Measurements from ENCODE around the gene GCAT. TPM values are rescaled to one million over a fixed set of nuclear protein-coding genes. Genes with fewer than 3 reads are reported as not detected.
A peak's percentile ranks its signal among the peaks of the same experiment; 100 is the strongest.

GCAT gene
- 21.5 and 32.8 TPM in 2 replicates for total RNA-seq (2022)
- Bru-seq, nascent RNA = percentile 52 among the genes with signal in this experiment
- percentile 43 among the genes with signal in this experiment for BruChase-seq, experiment 1, labeled RNA remaining after a 6-hour chase
- percentile 41 among the genes with signal in this experiment for BruChase-seq, experiment 2, labeled RNA remaining after a 2-hour chase
- long read RNA-seq, transcript GCAT-202 (10 exons, 1,656 nt) = minor isoform, 5 of 124 reads
- long read RNA-seq, transcript GCAT-201 (9 exons, 1,497 nt) = major isoform, 75 of 124 reads
- long read RNA-seq, partial matches to known transcripts = 17 of 124 reads
- long read RNA-seq, other reads (novel, unspliced or antisense) = 27 of 124 reads

GRCh38 chr22:37807410-37808293 lies at the start of gene GCAT:
GCAT (plus strand) TSS chr22:37807934; CDS start chr22:37807968, 34 bp downstream.
- Mint-ChIP-seq H3K4me3 (ENCODE audit: unreplicated experiment) (peak within 1 kb of the TSS; percentile 78), H3K36me3 (ENCODE audit: insufficient read depth, unreplicated experiment) (peaks cover 9% of the 10 kb centered on the region), H3K9me3 (ENCODE audit: unreplicated experiment) (no peaks in the 10 kb centered on the region), H3K27me3 (ENCODE audit: insufficient read depth, unreplicated experiment) (no peaks in the 10 kb centered on the region), H3K4me1 (ENCODE audit: insufficient read depth, unreplicated experiment) (peaks cover 13% of the 10 kb centered on the region), H3K27ac (ENCODE audit: low read depth, unreplicated experiment) (peak within 1 kb of the TSS; percentile 59)
- DNase-seq (ENCODE audit: unreplicated experiment) = peak; percentile 96
- TF ChIP-seq CTCF (IDR thresholded peaks at IDR 0.05; ENCODE audit: unreplicated experiment) = no peak
- BruUV-seq (replicated peaks) = no TSS peak
- intact Hi-C loops (cut with micrococcal nuclease) = no loop called here
- CTCF ChIA-PET = interaction anchor here (0.6 to 2.0 kb wide), 8 partner anchors 8 to 206 kb away, joined by 3 to 9 read pairs (median 4); no protein-coding TSS in a partner anchor
- POLR2A ChIA-PET = interaction anchor here (0.6 to 3.7 kb wide), 37 partner anchors 8 to 244 kb away, joined by 3 to 39 read pairs (median 4); partner anchors contain the start of genes ANKRD54, C22orf23, EIF3L and GGA1

GRCh38 chr22:37758694-37759093 lies 49.0 kb upstream of the GCAT start:
- TF ChIP-seq CTCF (IDR thresholded peaks at IDR 0.05; ENCODE audit: unreplicated experiment) = no peak
- no peaks in the 10 kb centered on the region for H3K27me3 Mint-ChIP-seq (ENCODE audit: insufficient read depth, unreplicated experiment)
- DNase-seq (ENCODE audit: unreplicated experiment) = no peak
- no peaks in the 10 kb centered on the region for H3K9me3 Mint-ChIP-seq (ENCODE audit: unreplicated experiment)
- H3K4me3 Mint-ChIP-seq (ENCODE audit: unreplicated experiment) = no peak overlapping the region
- CTCF ChIA-PET = interaction anchor here (0.8 kb wide), 1 partner anchor 149 kb away, joined by 4 read pairs; no protein-coding TSS in a partner anchor
- POLR2A ChIA-PET = interaction anchor here (0.7 kb wide), 1 partner anchor 117 kb away, joined by 3 read pairs; no protein-coding TSS in a partner anchor
- no TSS peak for BruUV-seq (replicated peaks)
- peaks cover 69% of the 10 kb centered on the region for H3K36me3 Mint-ChIP-seq (ENCODE audit: insufficient read depth, unreplicated experiment)
- intact Hi-C loops (cut with micrococcal nuclease) = no loop called here
- no peak overlapping the region for H3K27ac Mint-ChIP-seq (ENCODE audit: low read depth, unreplicated experiment)
- peaks cover 7% of the 10 kb centered on the region for H3K4me1 Mint-ChIP-seq (ENCODE audit: insufficient read depth, unreplicated experiment)

- no peak overlapping the region for H3K4me3 Mint-ChIP-seq (ENCODE audit: unreplicated experiment)
- CTCF ChIA-PET = no interaction called here
- peaks cover 7% of the 10 kb centered on the region for H3K4me1 Mint-ChIP-seq (ENCODE audit: insufficient read depth, unreplicated experiment)
- H3K27me3 Mint-ChIP-seq (ENCODE audit: insufficient read depth, unreplicated experiment) = no peaks in the 10 kb centered on the region
- no peak for DNase-seq (ENCODE audit: unreplicated experiment)
- no peak overlapping the region for H3K27ac Mint-ChIP-seq (ENCODE audit: low read depth, unreplicated experiment)
- no peaks in the 10 kb centered on the region for H3K9me3 Mint-ChIP-seq (ENCODE audit: unreplicated experiment)
- POLR2A ChIA-PET = interaction anchor here (0.6 to 1.3 kb wide), 2 partner anchors 10 to 101 kb away, joined by 3 read pairs; partner anchors contain the start of gene PDXP
- H3K36me3 Mint-ChIP-seq (ENCODE audit: insufficient read depth, unreplicated experiment) = peaks cover 73% of the 10 kb centered on the region
- no peak for TF ChIP-seq CTCF (IDR thresholded peaks at IDR 0.05; ENCODE audit: unreplicated experiment)
- intact Hi-C loops (cut with micrococcal nuclease) = no loop called here
- BruUV-seq (replicated peaks) = no TSS peak
Observed at GRCh38 chr22:37759281-37759680, 48.5 kb upstream of the GCAT start.

GRCh38 chr22:37760152-37760551 lies 47.6 kb upstream of the GCAT start:
- no peak for DNase-seq (ENCODE audit: unreplicated experiment)
- ChIA-PET POLR2A (interaction anchor here (1.3 kb wide), 1 partner anchor 11 kb away, joined by 3 read pairs; no protein-coding TSS in a partner anchor), CTCF (no interaction called here)
- H3K27me3 Mint-ChIP-seq (ENCODE audit: insufficient read depth, unreplicated experiment) = no peaks in the 10 kb centered on the region
- TF ChIP-seq CTCF (IDR thresholded peaks at IDR 0.05; ENCODE audit: unreplicated experiment) = no peak
- H3K27ac Mint-ChIP-seq (ENCODE audit: low read depth, unreplicated experiment) = no peak overlapping the region
- intact Hi-C loops (cut with micrococcal nuclease) = no loop called here
- H3K9me3 Mint-ChIP-seq (ENCODE audit: unreplicated experiment) = no peaks in the 10 kb centered on the region
- H3K36me3 Mint-ChIP-seq (ENCODE audit: insufficient read depth, unreplicated experiment) = peaks cover 68% of the 10 kb centered on the region
- peaks cover 7% of the 10 kb centered on the region for H3K4me1 Mint-ChIP-seq (ENCODE audit: insufficient read depth, unreplicated experiment)
- no peak overlapping the region for H3K4me3 Mint-ChIP-seq (ENCODE audit: unreplicated experiment)
- no TSS peak for BruUV-seq (replicated peaks)
